Raji (cell line): ENCODE results near the gene ST8SIA4.

Experiments
- POLR2A ChIP-seq: IDR thresholded peaks from 2 replicates; pipeline ENCODE4 v1.6.1; 2011; ENCODE audit warnings: low read depth, low read length, control low read depth; ENCODE audit not compliant: insufficient read depth

The ST8SIA4 gene

DNA sequence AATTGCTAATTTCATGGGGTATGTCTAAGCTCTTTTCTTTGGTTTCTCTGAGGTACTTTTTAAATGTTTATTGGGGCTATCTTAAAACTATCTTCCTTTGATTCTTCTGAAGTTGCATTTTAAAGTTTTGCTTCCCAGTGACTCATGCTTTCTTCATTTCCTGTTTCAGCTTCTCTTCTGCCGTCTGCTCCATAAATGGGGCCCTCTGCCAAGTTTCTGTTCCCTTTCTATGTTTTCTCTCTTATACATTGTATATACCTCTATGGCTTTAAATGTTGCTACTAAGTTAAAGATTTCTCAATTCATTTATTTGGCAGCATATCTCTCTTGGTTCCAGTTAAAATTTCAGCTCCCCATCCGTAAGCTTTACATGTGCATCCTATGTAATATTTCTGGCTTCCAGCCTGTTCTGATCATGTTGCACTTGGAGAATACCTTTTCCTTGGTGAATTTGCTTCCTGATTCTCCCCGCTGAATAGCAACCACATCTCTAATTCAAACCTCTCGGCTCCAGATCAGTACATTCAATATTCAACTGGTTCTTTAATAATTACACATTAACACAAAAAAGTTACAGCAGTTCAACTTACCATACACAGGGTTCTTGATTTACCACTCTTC lies 125.3 kb downstream of the ST8SIA4 start:
- TF ChIP-seq POLR2A: no peak

- TF ChIP-seq POLR2A: no peak
Measured at GRCh38 chr5:100775533-100775855, 127.6 kb downstream of the ST8SIA4 start.

DNA sequence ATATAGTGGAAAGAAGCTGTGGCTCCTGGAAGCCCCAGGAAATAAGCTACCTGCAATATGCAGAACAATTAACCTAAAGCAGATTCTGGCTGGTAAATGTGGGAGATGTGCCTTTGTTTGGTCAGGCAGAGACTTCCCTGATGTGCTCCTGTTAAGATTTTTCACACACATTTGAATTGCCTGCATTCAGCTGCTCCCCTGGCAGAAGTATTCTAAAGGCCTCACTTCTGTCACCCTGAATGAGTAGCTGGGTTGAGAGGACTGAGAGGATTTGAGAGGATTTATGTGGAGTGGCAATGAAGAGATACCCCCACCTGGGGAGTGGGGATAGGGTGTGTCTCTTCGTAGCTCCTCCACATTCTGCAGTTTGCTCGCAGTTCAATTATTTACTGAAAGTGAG lies 130.5 kb downstream of the ST8SIA4 start:
- TF ChIP-seq POLR2A: no peak

DNA sequence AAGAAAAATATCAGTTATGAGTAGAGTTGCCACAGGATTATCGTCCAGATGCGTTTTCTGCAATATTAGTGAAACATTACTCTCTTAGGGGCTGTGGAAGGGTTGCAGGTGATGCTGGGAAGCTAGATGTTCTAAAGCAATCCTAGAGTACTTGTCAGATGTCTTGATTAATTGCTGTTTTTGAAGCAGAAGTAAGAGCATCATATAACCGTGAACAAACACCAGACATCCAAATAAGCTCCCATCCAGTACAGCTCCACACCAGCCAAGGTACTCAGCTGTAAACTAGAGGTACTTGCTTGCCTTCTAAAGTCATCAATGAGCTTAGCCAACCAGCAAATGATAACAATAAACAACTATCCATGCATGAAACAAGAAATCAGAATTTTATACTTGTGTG lies 131.1 kb downstream of the ST8SIA4 start:
- no peak for TF ChIP-seq POLR2A

DNA sequence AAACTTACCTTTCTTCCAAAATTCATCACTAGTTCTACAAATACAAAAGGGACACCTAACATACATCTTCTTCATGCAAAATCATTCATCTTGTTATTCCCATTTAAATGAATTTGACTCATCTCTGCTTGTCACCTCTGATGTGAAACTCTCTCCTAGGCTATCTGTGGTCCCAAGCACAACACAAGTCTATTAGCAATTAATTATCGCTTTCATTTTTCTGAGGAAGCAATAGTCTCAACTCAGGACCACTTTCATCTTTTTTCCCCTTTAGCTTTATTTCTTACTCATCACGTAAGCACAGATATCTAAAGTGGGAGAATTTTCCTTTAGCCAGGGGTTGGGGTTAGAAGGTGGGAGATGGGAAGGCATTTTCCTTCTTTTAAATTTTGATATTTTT lies 131.9 kb downstream of the ST8SIA4 start:
- TF ChIP-seq POLR2A: no peak

GRCh38 chr5:100768221-100768620 lies 134.9 kb downstream of the ST8SIA4 start:
- no peak for TF ChIP-seq POLR2A

GRCh38 chr5:100762995-100763394 lies 140.1 kb downstream of the ST8SIA4 start:
- TF ChIP-seq POLR2A: no peak

DNA sequence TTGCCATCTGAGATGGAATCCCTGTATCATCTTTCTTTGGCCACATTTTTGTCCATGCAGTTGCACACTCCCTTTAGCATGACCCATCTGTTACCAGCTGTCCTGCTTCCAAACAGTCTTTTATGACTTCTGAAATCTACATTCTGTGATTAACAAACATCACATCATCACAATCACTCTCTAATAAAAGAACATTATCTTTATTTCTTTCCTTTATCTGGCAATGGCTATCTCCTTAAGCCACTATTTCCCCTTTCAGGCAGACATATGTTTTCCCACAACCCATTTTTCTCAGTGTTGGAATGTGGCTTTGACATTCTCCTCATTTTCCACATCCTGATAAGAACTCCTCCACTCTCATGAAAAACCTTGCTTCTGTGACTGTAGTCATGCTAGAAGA lies 141.0 kb downstream of the ST8SIA4 start:
- no peak for TF ChIP-seq POLR2A

GRCh38 chr5:100761192-100761591 lies 141.9 kb downstream of the ST8SIA4 start:
- no peak for TF ChIP-seq POLR2A

- no peak for TF ChIP-seq POLR2A
Measured at GRCh38 chr5:100760688-100761087, 142.4 kb downstream of the ST8SIA4 start.

- TF ChIP-seq POLR2A: no peak
Measured at GRCh38 chr5:100758780-100759179, 144.3 kb downstream of the ST8SIA4 start.

DNA sequence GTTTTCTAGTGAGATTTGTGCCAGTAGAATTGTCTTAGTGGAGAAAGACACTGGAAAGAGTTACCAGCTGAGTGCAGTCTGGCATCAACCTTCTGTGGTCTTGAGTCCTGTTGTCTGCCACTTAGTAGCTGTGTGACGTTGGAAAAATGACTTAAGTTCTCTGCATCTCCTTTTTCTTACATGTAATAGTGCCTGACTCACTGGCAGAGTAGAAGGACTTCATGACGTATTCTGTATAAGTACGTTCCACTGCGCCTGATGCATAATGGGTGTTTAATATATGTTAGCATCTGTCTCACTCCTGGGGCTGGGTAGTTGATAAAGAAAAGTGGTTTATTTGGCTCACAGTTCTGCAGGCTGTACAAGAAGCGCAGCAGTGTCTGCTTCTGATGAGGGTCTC lies 144.8 kb downstream of the ST8SIA4 start:
- no peak for TF ChIP-seq POLR2A

DNA sequence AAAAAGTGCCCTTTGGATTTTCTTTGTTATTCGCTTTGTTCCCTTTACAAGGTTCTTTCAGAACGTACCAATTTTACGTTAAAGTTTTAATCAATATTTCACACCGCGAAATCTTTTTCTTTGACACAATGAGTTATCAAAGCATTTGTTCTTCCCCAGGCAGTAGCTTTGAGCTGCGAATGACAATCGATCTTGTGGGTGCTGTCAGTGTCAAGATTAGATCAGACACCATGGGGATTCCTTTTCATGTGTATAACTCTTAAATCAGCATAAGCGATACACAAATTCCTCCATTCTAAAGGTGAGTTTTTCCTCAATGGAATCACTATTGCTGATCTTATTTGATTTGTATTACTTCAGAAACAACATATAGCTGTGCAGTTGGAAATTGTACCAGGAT lies 145.5 kb downstream of the ST8SIA4 start:
- TF ChIP-seq POLR2A: no peak
